Bronchial epithelial cell (primary cell): ENCODE results near the gene LCE3A. TPM values are rescaled to one million over a fixed set of nuclear protein-coding genes. Genes with fewer than 3 reads are reported as not detected.

Experiments used
- DNase-seq: peaks from one replicate; pipeline ENCODE4 v3.0.0-alpha.2; 2010; ENCODE audit warnings: low read depth
- FAIRE-seq: peaks from 2 replicates; lab custom pipeline; 2011; peaks lifted over from hg19 to GRCh38; lab: Jason Lieb, UNC
- H3K27me3 ChIP-seq: 2 replicates; pipeline ENCODE4 v1.5.1; 2011; ENCODE audit warnings: low read length; ENCODE audit not compliant: control insufficient read depth, insufficient read depth
- H3K36me3 ChIP-seq: 2 replicates; pipeline ENCODE4 v1.5.1; 2011; ENCODE audit warnings: low read length; ENCODE audit not compliant: control insufficient read depth, insufficient read depth
- H3K4me3 ChIP-seq: 2 replicates; pipeline ENCODE4 v1.5.1; 2011; ENCODE audit warnings: mild to moderate bottlenecking, low read depth, low read length, control low read depth
- total RNA-seq: library from RNA; depleted of rRNA; stranded (reverse); fragments of >200 nt; gene quantifications from 2 replicates; pipeline ENCODE4 v1.2.1, GENCODE V29; 2014
- TF ChIP-seq, protein P1 (sequence below): IDR thresholded peaks from 2 replicates; pipeline ENCODE4 v1.5.1; 2011; ENCODE audit warnings: mild to moderate bottlenecking, moderate library complexity, low read length, control low read depth, inconsistent platforms; ENCODE audit not compliant: insufficient read depth, severe bottlenecking

The LCE3A gene
- total RNA-seq, 1 donor from 2014 or later, result not detected

DNA sequence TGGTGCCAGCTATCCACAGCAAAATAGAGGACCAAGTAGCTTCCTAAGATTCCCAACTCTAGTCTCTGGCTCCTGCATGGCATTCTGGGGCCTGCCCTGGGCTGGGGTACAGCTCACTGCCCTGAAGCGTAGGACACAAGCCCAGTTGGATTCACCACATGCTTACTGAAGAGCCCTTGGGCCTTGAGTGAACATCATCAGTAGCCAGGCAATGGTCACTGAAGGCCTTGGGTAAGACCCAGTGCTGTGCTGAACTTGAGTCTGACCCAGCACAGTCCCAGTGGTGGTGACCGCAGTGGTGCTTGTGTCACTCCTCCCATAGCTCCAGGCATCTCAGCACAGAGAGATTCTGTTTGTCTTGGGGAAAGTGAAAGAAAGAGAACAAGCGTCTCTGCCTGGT, 7.7 kb upstream of the LCE3A start:
- Histone ChIP-seq H3K36me3 (no peaks in the 10 kb centered on the region), H3K4me3 (no peak overlapping the region), H3K27me3 (peaks cover 3% of the 10 kb centered on the region)
- FAIRE-seq, result no peak
- TF ChIP-seq, protein P1, sequence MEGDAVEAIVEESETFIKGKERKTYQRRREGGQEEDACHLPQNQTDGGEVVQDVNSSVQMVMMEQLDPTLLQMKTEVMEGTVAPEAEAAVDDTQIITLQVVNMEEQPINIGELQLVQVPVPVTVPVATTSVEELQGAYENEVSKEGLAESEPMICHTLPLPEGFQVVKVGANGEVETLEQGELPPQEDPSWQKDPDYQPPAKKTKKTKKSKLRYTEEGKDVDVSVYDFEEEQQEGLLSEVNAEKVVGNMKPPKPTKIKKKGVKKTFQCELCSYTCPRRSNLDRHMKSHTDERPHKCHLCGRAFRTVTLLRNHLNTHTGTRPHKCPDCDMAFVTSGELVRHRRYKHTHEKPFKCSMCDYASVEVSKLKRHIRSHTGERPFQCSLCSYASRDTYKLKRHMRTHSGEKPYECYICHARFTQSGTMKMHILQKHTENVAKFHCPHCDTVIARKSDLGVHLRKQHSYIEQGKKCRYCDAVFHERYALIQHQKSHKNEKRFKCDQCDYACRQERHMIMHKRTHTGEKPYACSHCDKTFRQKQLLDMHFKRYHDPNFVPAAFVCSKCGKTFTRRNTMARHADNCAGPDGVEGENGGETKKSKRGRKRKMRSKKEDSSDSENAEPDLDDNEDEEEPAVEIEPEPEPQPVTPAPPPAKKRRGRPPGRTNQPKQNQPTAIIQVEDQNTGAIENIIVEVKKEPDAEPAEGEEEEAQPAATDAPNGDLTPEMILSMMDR, result no peak
- DNase-seq, result no peak

DNA sequence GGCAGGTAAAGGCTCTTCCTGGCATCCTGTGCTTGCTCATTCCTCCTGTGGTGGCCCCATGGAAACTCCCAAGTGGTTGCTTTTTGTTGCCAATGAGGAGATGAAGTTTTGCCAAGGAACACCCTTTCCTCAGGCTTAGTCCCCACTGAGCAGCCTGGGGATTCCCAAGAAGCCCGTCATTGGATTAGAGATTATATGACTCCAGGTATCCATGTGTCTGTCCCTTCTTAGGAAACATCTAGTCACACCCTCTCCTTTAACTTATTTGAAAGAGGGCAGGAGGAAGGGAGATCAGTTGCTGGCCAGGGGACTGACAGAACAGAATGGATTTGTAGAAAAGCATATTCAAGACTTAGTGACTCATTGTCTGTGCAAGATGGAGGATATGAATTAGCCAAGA, 3.8 kb upstream of the LCE3A start:
- H3K4me3 ChIP-seq, result no peak overlapping the region
- no peaks in the 10 kb centered on the region for H3K36me3 ChIP-seq
- DNase-seq (peak; percentile 50), FAIRE-seq (no peak)
- TF ChIP-seq, protein P1, result no peak
- peaks cover 9% of the 10 kb centered on the region for H3K27me3 ChIP-seq

DNA sequence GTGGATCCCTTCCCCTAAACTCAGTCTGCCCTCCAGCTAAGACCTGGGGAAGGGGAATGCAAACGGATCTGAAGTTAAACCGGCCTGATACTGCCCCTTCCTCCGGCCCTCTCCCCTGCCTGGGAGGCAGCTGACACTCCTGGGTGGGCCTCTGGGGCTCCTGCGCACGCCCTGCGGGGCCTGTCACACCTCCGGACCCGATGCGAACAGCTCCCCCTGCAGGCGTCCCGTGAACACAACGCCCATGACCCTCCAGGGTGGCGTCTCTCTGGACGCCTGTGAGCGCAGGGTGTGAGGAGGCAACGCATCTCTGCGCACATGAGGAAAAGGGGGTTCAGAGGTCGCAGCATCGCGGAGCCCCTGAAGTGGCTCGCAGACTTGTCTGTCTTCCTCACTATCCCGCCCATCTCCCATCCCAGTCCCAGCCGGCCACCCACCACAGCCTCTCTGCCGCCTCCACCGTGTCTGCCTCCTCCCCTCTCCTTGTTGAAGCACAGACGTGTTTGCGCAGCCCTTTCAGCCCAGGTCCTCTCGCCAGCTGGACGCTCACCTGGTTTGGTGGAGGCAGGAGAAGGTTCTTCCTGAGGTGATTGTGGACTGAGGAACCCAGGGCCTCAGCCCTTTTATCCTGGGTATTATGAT, 421 bp upstream of the LCE3A start:
- TF ChIP-seq, protein P1, result peak; percentile 38
- DNase-seq, result no peak
- Histone ChIP-seq H3K4me3 (no peak overlapping the region), H3K27me3 (peaks cover 7% of the 10 kb centered on the region), H3K36me3 (no peaks in the 10 kb centered on the region)
- FAIRE-seq, result no peak

DNA sequence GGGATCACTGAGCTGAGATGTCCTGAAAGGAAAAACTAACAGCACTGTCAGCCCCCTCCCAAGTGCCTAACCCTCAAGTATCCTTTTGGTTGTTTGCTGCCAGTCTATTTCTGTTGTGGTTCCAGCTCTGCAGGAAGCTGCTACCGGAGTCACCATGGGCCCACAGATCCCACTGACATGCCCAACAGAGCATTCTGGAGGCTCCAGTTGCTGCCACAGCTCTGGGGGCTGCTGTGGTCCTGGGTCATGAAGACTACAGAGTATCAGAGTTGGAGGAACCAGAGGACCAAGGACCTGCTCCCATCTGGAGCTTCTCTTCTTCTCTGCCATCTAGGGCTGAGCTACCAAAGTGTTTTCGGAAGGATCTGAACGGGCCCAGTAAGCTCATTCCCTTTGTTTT, 910 bp downstream of the LCE3A start:
- peaks cover 6% of the 10 kb centered on the region for H3K27me3 ChIP-seq
- no peak for FAIRE-seq
- DNase-seq, result no peak
- TF ChIP-seq, protein P1, result no peak
- H3K4me3 ChIP-seq, result no peak overlapping the region
- no peaks in the 10 kb centered on the region for H3K36me3 ChIP-seq

DNA sequence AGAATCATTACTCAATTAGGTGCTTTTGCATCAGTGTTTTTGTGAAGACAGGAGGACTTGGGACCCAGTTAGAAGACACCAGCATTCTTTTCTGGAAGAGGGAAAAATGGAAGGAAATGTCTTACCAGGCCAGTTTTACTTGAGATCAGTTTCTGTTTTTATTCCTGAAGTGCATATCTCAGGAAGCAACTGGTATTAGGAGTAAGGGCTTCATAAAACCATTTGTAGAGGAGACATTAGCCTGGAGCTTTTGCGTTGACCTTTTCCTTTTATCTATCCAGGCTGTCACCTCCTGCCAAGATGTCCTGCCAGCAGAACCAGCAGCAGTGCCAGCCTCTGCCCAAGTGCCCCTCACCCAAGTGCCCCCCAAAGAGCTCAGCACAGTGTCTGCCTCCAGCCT, 9.4 kb downstream of the LCE3A start, which contains the start of gene LCE3B:
TSS of gene LCE3B (plus strand) at position 301 of the 400 bp plus-strand sequence. CDS start at position 301, 0 bp downstream.
- TF ChIP-seq, protein P1, result no peak
- H3K36me3 ChIP-seq, result no peaks in the 10 kb centered on the region
- H3K4me3 ChIP-seq, result no peak within 1 kb of the TSS
- FAIRE-seq (no peak), DNase-seq (no peak)
- H3K27me3 ChIP-seq, result no peaks in the 10 kb centered on the region

DNA sequence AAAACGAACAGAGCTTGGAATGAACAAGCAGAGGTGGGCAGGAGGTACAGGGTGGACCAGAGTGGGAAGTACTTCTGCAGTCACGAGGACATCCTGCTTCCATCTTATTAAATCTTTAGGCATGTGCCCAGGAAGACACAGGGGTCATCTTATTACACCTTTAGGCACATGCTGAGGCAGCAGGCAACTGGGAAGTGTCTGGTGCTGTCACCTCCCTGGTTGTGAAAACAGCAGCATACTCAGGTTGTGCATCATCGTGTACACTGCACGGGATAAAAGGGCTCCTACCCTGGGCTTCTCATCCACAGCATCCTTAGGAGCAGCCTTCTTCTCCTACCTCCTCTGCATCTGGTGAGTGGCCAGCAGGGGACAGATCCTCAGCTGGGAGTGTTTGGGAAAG, 23.0 kb downstream of the LCE3A start, which contains the start of gene LCE3C:
TSS of gene LCE3C (plus strand) at position 301 of the 400 bp plus-strand sequence. CDS start 498 bp downstream, outside the sequence.
- no peak within 1 kb of the TSS for H3K4me3 ChIP-seq
- H3K27me3 ChIP-seq, result no peaks in the 10 kb centered on the region
- TF ChIP-seq, protein P1, result no peak
- DNase-seq (no peak), FAIRE-seq (no peak)
- H3K36me3 ChIP-seq, result no peaks in the 10 kb centered on the region
